Endothelial cell of umbilical vein (primary cell): ENCODE data around the gene AKAP13. TPM values are rescaled to one million over a fixed set of nuclear protein-coding genes. Genes with fewer than 3 reads are reported as not detected.

Experiments used
- BruUV-seq: library from RNA; stranded (reverse); fragments of 400-500 nt; replicated peaks from 2 replicates; lab custom pipeline; 2021; lab: Mats Ljungman, UMichigan
- CTCF ChIA-PET: fragments of 300-600, 350-600 bp; sonication (Branson Sonifier 250); formaldehyde crosslinking; loops from one replicate; lab custom pipeline; 2021; ENCODE audit warnings: antibody characterized with exemption, inconsistent platforms; lab: Charles Lee
- POLR2A ChIA-PET: fragments of 300-600, 350-600 bp; sonication (Branson Sonifier 250); formaldehyde crosslinking; loops from one replicate; lab custom pipeline; 2021; ENCODE audit warnings: antibody characterized with exemption, inconsistent platforms; lab: Charles Lee
- DNase-seq: peaks from one replicate; pipeline ENCODE4 v3.0.0-alpha.2; 2011; ENCODE audit warnings: low read depth, low spot score
- FAIRE-seq: peaks from 2 replicates; lab custom pipeline; 2011; peaks lifted over from hg19 to GRCh38; lab: Jason Lieb, UNC
- H2AFZ ChIP-seq: 2 replicates; pipeline ENCODE4 v1.6.0; 2012; ENCODE audit warnings: low read depth, low read length, control low read depth, inconsistent platforms
- H3K27ac ChIP-seq: 2 replicates; pipeline ENCODE4 v1.5.1; 2011; ENCODE audit warnings: low read depth, mild to moderate bottlenecking, control low read depth, low read length, moderate library complexity; ENCODE audit not compliant: insufficient read depth
- H3K27me3 ChIP-seq, 2 experiments: 2 replicates each; pipeline versions ENCODE4 v1.6.0 to v1.6.1; 2011; ENCODE audit warnings: low read length in 2 of 2, mixed read lengths in 1 of 2; ENCODE audit not compliant: control insufficient read depth in 2 of 2, insufficient read depth in 2 of 2
- H3K36me3 ChIP-seq, 2 experiments: 2 replicates in 1 of 2; 3 replicates in 1 of 2; pipeline ENCODE4 v1.5.1; 2011; ENCODE audit warnings: low read length in 2 of 2, mild to moderate bottlenecking in 1 of 2, moderate library complexity in 1 of 2; ENCODE audit not compliant: control insufficient read depth in 2 of 2, insufficient read depth in 2 of 2; ENCODE audit errors: extremely low read depth in 1 of 2
- H3K4me1 ChIP-seq: 3 replicates; pipeline ENCODE4 v1.5.1; 2011; ENCODE audit warnings: mild to moderate bottlenecking, low read length; ENCODE audit not compliant: control insufficient read depth, insufficient read depth; ENCODE audit errors: extremely low read depth
- H3K4me2 ChIP-seq: 2 replicates; pipeline ENCODE4 v1.6.1; 2011; ENCODE audit warnings: low read length, control low read depth, mixed read lengths; ENCODE audit not compliant: insufficient read depth
- H3K4me3 ChIP-seq, 3 experiments: fragments of 200-600 bp in 1 of 3; sonication (generic), shearing (Covaris generic) in 1 of 3; replicated peaks in 1 of 3; 2 replicates each; pipeline ENCODE4 v1.5.1; 2011 to 2016; ENCODE audit warnings: control low read depth in 3 of 3, low read length in 3 of 3, mild to moderate bottlenecking in 2 of 3, inconsistent platforms in 1 of 3, low read depth in 1 of 3, moderate library complexity in 1 of 3; ENCODE audit not compliant: insufficient read depth in 1 of 3
- H3K79me2 ChIP-seq: 2 replicates; pipeline ENCODE4 v1.6.0; 2012; ENCODE audit warnings: low read length, inconsistent platforms; ENCODE audit not compliant: control insufficient read depth, insufficient read depth
- H3K9ac ChIP-seq: replicated peaks from 2 replicates; pipeline ENCODE3; 2011; ENCODE audit warnings: low read length, control low read depth; ENCODE audit not compliant: insufficient read depth; ENCODE audit errors: extremely low read depth
- H3K9me1 ChIP-seq: replicated peaks from 3 replicates; pipeline ENCODE4 v1.6.0; 2011; ENCODE audit warnings: mild to moderate bottlenecking, low read length; ENCODE audit not compliant: control insufficient read depth, insufficient read depth; ENCODE audit errors: extremely low read depth
- H3K9me3 ChIP-seq: replicated peaks from 2 replicates; pipeline ENCODE4 v1.5.1; 2012; ENCODE audit warnings: low read length, inconsistent platforms; ENCODE audit not compliant: control insufficient read depth, insufficient read depth
- H4K20me1 ChIP-seq: replicated peaks from 2 replicates; pipeline ENCODE3; 2011; ENCODE audit warnings: mild to moderate bottlenecking, low read length; ENCODE audit not compliant: control insufficient read depth, insufficient read depth; ENCODE audit errors: extremely low read depth
- EZH2 ChIP-seq: IDR thresholded peaks from 2 replicates; pipeline ENCODE4 v1.6.1; 2012; ENCODE audit warnings: borderline replicate concordance, low read depth, mild to moderate bottlenecking, moderate library complexity, low read length, inconsistent platforms; ENCODE audit not compliant: severe bottlenecking
- FOS ChIP-seq: IDR thresholded peaks from 2 replicates; pipeline ENCODE4 v1.6.1; 2011; ENCODE audit warnings: mild to moderate bottlenecking, low read length, moderate library complexity, borderline replicate concordance; ENCODE audit not compliant: insufficient read depth
- GATA2 ChIP-seq: IDR thresholded peaks from 2 replicates; pipeline ENCODE4 v1.7.0; 2011; ENCODE audit warnings: low read depth, mild to moderate bottlenecking, moderate library complexity, mixed read lengths, low read length; ENCODE audit not compliant: insufficient read length, insufficient read depth
- JUN ChIP-seq: IDR thresholded peaks from 2 replicates; pipeline ENCODE4 v1.6.1; 2011; ENCODE audit warnings: borderline replicate concordance, low read depth; ENCODE audit not compliant: insufficient read length, insufficient read depth
- MYC ChIP-seq: IDR thresholded peaks from one replicate; pipeline ENCODE4 v1.6.1; 2011; ENCODE audit warnings: mild to moderate bottlenecking, low read depth, low read length
- POLR2A ChIP-seq: IDR thresholded peaks from 2 replicates; pipeline ENCODE4 v1.6.1; 2012; ENCODE audit warnings: low read depth, mild to moderate bottlenecking, control low read depth, low read length
- POLR2AphosphoS5 ChIP-seq: IDR thresholded peaks from 2 replicates; pipeline ENCODE4 v1.6.1; 2012; ENCODE audit warnings: low read depth, mild to moderate bottlenecking, control low read depth, low read length, moderate library complexity; ENCODE audit not compliant: insufficient read depth
- dilution Hi-C: fragments of 300-500 bp; cut with MboI; formaldehyde crosslinking; loops from one replicate; pipeline ENCODE4 v1.15.0; 2019; ENCODE audit warnings: low sequenced_read_pairs; ENCODE audit not compliant: extremely low pct_ligation_motif_present
- intact Hi-C: fragments of 100-400 bp; cut with micrococcal nuclease; formaldehyde crosslinking; loops from one replicate; pipeline ENCODE4 v1.10.0; 2022
- polyA plus RNA-seq, 4 experiments: library from polyadenylated mRNA; depleted of rRNA in 3 of 4; stranded (reverse) in 3 of 4; unstranded in 1 of 4; fragments of >200 nt; gene quantifications; 2 replicates each; pipeline versions ENCODE4 v1.2.1 to v1.2.3, GENCODE V29; 2011 to 2012; ENCODE audit warnings: missing spikeins in 1 of 4
- total RNA-seq: library from RNA; stranded (reverse); gene quantifications from 2 replicates; pipeline ENCODE4 v1.2.3, GENCODE V29; 2021
- TF ChIP-seq, protein P1 (sequence below), 2 donors: IDR thresholded peaks; 1 replicate in 1 of 2; 2 replicates in 1 of 2; pipeline ENCODE4 v1.5.1; 2011; ENCODE audit warnings: low read length in 2 of 2, mild to moderate bottlenecking in 2 of 2, moderate library complexity in 2 of 2, control low read depth in 1 of 2, inconsistent platforms in 1 of 2, low read depth in 1 of 2; ENCODE audit not compliant: insufficient read depth in 1 of 2; ENCODE audit errors: extremely low read depth in 1 of 2
- TF ChIP-seq, protein P2 (sequence below): IDR thresholded peaks from 2 replicates; pipeline ENCODE4 v1.6.1; 2011; ENCODE audit not compliant: insufficient read depth, insufficient read length

Gene AKAP13
- total and polyA plus RNA-seq, 2 donors (not counting 3 experiments of a cell fraction or from before 2014, with no cell fraction given) = 22.8 to 87.8 TPM

DNA sequence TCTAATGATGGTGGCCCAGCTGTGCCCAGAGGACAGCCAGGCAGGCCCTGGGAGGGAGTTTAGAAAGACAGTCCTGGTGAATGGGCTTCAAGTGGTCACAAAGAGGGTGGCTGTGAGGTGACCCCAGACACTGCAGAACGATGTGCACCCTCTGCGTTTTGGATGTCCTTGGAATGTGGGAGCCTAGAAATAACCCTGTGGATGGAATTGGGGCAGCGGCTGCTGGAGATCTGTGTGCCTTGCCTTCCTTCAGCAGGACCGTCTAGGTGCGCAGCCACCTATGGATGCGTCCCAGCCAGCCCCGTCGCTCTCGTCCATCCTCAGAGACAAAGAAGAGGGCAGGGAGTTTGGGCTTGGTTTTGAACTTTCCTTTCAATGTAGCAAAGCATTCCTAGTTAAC, 367.8 kb downstream of the AKAP13 start:
- Histone ChIP-seq H3K27me3 (no peaks in the 10 kb centered on the region), H3K9me1 (no peaks in the 10 kb centered on the region), H3K4me1 (no peaks in the 10 kb centered on the region), H4K20me1 (no peaks in the 10 kb centered on the region), H3K4me2 (no peak overlapping the region), H3K9me3 (no peaks in the 10 kb centered on the region), H3K79me2 (no peaks in the 10 kb centered on the region), H2AFZ (no peak overlapping the region), H3K36me3 (peaks cover 10 to 27% of the 10 kb centered on the region in 2 experiments), H3K27ac (no peak overlapping the region), H3K4me3 (no peak overlapping the region), H3K9ac (no peak overlapping the region)
- dilution Hi-C loops (no loop called here), intact Hi-C loops (no loop called here)
- BruUV-seq = no TSS peak
- POLR2A ChIA-PET = no interaction called here
- TF ChIP-seq, protein P1, sequence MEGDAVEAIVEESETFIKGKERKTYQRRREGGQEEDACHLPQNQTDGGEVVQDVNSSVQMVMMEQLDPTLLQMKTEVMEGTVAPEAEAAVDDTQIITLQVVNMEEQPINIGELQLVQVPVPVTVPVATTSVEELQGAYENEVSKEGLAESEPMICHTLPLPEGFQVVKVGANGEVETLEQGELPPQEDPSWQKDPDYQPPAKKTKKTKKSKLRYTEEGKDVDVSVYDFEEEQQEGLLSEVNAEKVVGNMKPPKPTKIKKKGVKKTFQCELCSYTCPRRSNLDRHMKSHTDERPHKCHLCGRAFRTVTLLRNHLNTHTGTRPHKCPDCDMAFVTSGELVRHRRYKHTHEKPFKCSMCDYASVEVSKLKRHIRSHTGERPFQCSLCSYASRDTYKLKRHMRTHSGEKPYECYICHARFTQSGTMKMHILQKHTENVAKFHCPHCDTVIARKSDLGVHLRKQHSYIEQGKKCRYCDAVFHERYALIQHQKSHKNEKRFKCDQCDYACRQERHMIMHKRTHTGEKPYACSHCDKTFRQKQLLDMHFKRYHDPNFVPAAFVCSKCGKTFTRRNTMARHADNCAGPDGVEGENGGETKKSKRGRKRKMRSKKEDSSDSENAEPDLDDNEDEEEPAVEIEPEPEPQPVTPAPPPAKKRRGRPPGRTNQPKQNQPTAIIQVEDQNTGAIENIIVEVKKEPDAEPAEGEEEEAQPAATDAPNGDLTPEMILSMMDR (IDR thresholded peaks at IDR 0.05; ENCODE audit: extremely low read depth in 1 of 2, insufficient read depth in 1 of 2, low read depth in 1 of 2, low read length in 2 of 2) = no peak
- TF ChIP-seq MYC (no peak), POLR2AphosphoS5 (no peak), POLR2A (no peak), EZH2 (no peak), FOS (no peak), GATA2 (no peak), JUN (no peak)
- TF ChIP-seq, protein P2, sequence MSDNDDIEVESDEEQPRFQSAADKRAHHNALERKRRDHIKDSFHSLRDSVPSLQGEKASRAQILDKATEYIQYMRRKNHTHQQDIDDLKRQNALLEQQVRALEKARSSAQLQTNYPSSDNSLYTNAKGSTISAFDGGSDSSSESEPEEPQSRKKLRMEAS = no peak
- no peak for DNase-seq
- FAIRE-seq = no peak
- CTCF ChIA-PET = interaction anchor here (1.4 kb wide), 1 partner anchor 16 kb away, joined by 3 read pairs; no protein-coding TSS in a partner anchor
